HL-60 (cell line): ENCODE measurements around the gene ALDH1L1.

Source experiments
- DNase-seq, 2 experiments: peaks; one replicate each; pipeline ENCODE4 v3.0.0-alpha.2; 2010 to 2020; ENCODE audit warnings: low read depth in 1 of 2, low spot score in 1 of 2
- H3K27ac ChIP-seq: fragments of 250-450 bp; sonication (Bioruptor Pico); replicated peaks from 2 replicates; pipeline ENCODE4 v1.5.1; 2020; ENCODE audit warnings: mild to moderate bottlenecking, moderate library complexity
- H3K27me3 ChIP-seq: fragments of 250-450 bp; sonication (Bioruptor Pico); 2 replicates; pipeline ENCODE4 v1.5.1; 2021; ENCODE audit warnings: mild to moderate bottlenecking, moderate library complexity; ENCODE audit not compliant: insufficient read depth, poor library complexity, severe bottlenecking
- H3K4me3 ChIP-seq: replicated peaks from 2 replicates; pipeline ENCODE4 v1.5.1; 2011; ENCODE audit warnings: mild to moderate bottlenecking, control low read depth, low read length; ENCODE audit not compliant: insufficient read depth
- GABPA ChIP-seq: IDR thresholded peaks from 2 replicates; pipeline ENCODE4 v1.6.1; 2012; ENCODE audit warnings: low read depth
- POLR2AphosphoS5 ChIP-seq: IDR thresholded peaks from 2 replicates; pipeline ENCODE4 v1.6.1; 2012; ENCODE audit warnings: low read depth
- SPI1 ChIP-seq: IDR thresholded peaks from 2 replicates; pipeline ENCODE4 v1.6.1; 2012; ENCODE audit warnings: low read depth, mild to moderate bottlenecking, borderline replicate concordance
- TF ChIP-seq, protein P1 (sequence below): IDR thresholded peaks from 2 replicates; pipeline ENCODE4 v1.6.1; 2012; ENCODE audit warnings: low read depth; ENCODE audit not compliant: insufficient replicate concordance
- TF ChIP-seq, protein P2 (sequence below): IDR thresholded peaks from one replicate; pipeline ENCODE4 v1.5.1; 2011; ENCODE audit warnings: low read length, control low read depth, inconsistent platforms; ENCODE audit not compliant: insufficient read depth

ALDH1L1 gene

DNA sequence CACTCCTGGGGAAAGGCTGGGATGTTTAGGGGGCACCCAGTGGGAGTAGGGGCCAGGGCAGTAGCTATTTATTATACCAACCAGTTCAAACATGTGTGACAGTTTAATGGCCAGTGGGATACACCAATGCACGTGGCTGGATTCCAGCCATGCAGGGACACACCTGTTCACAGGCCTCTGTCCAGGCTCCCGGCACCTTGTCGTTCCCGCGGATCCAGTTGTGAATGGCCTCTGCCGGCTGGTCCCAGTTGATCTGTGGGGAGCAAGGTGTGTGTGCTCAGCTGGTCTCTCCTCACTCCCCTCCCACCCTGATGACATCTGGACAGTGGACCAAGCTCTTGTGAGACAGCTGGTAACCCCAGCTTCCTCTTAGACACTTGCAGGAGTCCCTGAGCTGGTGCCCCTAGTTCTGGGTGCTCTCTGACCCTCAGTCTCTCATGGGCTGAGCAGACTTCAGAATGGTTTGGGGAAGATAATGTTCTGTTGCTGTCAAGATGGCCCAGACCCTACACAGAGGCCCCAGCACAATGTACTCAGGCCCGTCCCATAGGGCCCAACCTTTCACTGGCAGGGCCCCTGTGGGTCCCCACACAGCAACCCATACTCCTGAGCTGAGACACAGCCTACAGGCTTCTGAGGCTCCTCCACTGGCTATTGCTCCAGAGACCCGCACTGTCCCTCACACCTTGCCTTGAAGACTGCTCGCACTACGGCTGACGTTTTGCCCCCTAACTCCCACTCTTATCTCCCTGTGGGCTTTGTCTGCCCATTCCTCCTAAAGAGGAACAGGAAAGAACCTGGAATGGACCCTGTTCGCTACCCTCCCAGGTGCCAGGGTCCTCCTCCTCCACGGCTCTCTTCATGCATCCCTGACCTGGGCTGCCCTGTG, 25.8 kb downstream of the ALDH1L1 start:
- H3K27ac ChIP-seq: no peak overlapping the region
- TF ChIP-seq SPI1: no peak
- TF ChIP-seq, protein P1, sequence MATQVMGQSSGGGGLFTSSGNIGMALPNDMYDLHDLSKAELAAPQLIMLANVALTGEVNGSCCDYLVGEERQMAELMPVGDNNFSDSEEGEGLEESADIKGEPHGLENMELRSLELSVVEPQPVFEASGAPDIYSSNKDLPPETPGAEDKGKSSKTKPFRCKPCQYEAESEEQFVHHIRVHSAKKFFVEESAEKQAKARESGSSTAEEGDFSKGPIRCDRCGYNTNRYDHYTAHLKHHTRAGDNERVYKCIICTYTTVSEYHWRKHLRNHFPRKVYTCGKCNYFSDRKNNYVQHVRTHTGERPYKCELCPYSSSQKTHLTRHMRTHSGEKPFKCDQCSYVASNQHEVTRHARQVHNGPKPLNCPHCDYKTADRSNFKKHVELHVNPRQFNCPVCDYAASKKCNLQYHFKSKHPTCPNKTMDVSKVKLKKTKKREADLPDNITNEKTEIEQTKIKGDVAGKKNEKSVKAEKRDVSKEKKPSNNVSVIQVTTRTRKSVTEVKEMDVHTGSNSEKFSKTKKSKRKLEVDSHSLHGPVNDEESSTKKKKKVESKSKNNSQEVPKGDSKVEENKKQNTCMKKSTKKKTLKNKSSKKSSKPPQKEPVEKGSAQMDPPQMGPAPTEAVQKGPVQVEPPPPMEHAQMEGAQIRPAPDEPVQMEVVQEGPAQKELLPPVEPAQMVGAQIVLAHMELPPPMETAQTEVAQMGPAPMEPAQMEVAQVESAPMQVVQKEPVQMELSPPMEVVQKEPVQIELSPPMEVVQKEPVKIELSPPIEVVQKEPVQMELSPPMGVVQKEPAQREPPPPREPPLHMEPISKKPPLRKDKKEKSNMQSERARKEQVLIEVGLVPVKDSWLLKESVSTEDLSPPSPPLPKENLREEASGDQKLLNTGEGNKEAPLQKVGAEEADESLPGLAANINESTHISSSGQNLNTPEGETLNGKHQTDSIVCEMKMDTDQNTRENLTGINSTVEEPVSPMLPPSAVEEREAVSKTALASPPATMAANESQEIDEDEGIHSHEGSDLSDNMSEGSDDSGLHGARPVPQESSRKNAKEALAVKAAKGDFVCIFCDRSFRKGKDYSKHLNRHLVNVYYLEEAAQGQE: no peak
- TF ChIP-seq POLR2AphosphoS5: no peak
- TF ChIP-seq, protein P2, sequence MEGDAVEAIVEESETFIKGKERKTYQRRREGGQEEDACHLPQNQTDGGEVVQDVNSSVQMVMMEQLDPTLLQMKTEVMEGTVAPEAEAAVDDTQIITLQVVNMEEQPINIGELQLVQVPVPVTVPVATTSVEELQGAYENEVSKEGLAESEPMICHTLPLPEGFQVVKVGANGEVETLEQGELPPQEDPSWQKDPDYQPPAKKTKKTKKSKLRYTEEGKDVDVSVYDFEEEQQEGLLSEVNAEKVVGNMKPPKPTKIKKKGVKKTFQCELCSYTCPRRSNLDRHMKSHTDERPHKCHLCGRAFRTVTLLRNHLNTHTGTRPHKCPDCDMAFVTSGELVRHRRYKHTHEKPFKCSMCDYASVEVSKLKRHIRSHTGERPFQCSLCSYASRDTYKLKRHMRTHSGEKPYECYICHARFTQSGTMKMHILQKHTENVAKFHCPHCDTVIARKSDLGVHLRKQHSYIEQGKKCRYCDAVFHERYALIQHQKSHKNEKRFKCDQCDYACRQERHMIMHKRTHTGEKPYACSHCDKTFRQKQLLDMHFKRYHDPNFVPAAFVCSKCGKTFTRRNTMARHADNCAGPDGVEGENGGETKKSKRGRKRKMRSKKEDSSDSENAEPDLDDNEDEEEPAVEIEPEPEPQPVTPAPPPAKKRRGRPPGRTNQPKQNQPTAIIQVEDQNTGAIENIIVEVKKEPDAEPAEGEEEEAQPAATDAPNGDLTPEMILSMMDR: no peak
- no peak for TF ChIP-seq GABPA

DNA sequence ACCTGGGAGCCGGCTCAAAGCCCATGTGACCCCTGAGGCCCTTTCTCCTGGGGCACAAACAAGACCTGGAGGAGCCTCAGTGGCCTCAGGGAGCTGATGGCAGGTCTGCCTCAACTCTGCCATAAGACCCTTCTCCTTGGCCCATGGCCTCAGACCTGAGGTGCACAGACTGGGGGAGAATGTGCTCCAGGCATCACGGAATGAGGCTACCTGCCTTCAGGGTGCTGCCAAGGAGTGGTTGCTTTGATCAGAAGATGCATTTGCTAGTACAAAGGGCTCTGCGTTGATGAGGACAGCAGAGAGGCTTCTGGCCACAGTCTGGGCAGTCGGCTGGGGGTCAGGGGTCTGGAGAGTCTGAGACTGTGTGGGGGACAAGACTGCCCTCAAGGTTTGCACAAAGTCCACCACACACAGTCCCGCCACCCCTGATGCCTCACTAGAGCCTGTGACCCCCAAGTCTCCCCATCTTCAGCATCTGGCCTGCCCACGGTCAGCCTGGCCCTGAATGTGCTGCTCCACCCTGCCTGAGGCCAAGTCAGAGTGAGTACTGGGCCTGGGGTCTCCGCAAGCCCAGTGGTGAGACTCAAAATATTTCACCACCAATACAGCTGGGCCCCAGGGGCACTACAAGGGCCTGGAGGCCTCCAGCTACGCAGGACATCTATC, 26.6 kb downstream of the ALDH1L1 start:
- Histone ChIP-seq H3K27me3 (no peaks in the 10 kb centered on the region), H3K4me3 (no peak overlapping the region), H3K27ac (no peak overlapping the region)
- TF ChIP-seq, protein P2: no peak
- TF ChIP-seq SPI1 (no peak), POLR2AphosphoS5 (no peak), GABPA (no peak)
- TF ChIP-seq, protein P1: no peak
- DNase-seq: no peak

More for the DNA sequence above, 25.8 kb downstream of the ALDH1L1 start:
- no peak for DNase-seq
- Histone ChIP-seq H3K27me3 (no peaks in the 10 kb centered on the region), H3K4me3 (no peak overlapping the region)

DNA sequence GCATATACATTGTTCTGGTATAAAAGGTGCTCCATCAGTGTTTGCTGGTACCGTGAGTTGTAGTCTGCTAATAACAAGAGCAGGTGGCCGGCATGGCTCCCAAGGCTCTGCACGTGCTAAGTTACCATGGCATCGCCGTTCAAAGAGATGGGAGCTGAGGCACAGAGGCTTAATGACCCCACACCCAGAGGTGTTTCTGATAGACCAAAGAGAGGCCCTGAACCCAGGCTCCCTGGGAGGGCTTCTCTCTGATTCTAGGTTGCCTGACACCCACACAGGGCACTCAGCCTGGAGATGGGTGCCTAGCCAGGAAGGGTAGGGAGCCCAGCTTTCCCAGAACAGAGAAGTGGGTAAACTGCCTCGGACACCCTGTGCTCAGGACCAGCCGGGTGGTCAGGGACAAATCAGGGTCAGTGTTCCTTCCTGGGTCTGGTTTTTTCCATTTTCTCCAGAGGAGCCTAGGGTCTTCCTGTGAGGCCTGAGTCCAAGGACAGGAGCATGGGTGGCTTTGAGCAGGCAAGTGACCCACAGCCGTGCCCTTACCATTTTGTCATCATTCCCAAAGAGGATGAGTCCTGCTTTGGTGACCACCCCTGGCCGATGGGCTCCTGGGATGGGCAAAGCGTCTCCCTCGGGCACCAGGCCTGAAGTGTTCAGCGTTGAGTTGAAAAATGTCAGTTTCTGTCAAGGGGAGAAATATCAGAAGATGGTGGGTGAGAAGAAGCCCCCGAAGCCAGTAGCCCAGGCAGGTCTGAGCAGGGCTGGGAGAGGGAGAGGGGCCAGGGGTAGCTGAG, 27.3 kb downstream of the ALDH1L1 start:
- H3K4me3 ChIP-seq: no peak overlapping the region
- H3K27ac ChIP-seq: no peak overlapping the region
- no peak for DNase-seq
- no peaks in the 10 kb centered on the region for H3K27me3 ChIP-seq
- TF ChIP-seq GABPA (no peak), POLR2AphosphoS5 (no peak), SPI1 (no peak)
- TF ChIP-seq, protein P1: no peak
- TF ChIP-seq, protein P2: no peak
